ENCODE results near the gene GAGE12D.
"Not testable (repeated sequence)": the region's sequence is repeated elsewhere in the genome, so short reads cannot be mapped to it uniquely, and the experiment has no call there.

The GAGE12D gene, protein sequence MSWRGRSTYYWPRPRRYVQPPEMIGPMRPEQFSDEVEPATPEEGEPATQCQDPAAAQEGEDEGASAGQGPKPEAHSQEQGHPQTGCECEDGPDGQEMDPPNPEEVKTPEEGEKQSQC

GRCh38 chrX:49541433-49541832, at the start of gene GAGE12D:
TSS of gene GAGE12D (plus strand) at chrX:49541733. CDS start at chrX:49542888, 1,155 bp downstream.
- not testable (repeated sequence) for DNase-seq

DNA sequence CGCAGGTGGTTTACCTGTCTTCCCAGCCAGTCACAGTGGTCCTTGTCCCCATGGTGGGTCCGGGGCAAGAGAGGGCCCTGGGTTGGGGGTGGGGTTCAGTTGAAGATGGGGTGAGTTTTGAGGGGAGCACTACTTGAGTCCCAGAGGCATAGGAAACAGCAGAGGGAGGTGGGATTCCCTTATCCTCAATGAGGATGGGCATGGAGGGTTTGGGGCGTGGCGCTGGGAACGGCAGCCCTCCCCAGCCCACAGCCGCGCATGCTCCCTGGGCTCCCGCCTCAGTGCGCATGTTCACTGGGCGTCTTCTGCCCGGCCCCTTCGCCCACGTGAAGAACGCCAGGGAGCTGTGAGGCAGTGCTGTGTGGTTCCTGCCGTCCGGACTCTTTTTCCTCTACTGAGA, 9.7 kb upstream of the GAGE12D start, which contains the start of gene GAGE12C:
Gene GAGE12C (plus strand): TSS at position 301 of the 400 bp plus-strand sequence. CDS start 1,155 bp downstream, outside the sequence.
- DNase-seq = not testable (repeated sequence)

GRCh38 chrX:49550989-49551388, 9.5 kb downstream of the GAGE12D start, which contains the start of gene GAGE12E:
TSS of gene GAGE12E (plus strand) at chrX:49551289. CDS start at chrX:49552444, 1,155 bp downstream.
- not testable (repeated sequence) for DNase-seq

- DNase-seq = not testable (repeated sequence)
Measured at GRCh38 chrX:49560542-49560941, 19.0 kb downstream of the GAGE12D start, which contains the start of gene GAGE12F. TSS of gene GAGE12F (plus strand) at chrX:49560842. CDS start at chrX:49561997, 1,155 bp downstream.

DNA sequence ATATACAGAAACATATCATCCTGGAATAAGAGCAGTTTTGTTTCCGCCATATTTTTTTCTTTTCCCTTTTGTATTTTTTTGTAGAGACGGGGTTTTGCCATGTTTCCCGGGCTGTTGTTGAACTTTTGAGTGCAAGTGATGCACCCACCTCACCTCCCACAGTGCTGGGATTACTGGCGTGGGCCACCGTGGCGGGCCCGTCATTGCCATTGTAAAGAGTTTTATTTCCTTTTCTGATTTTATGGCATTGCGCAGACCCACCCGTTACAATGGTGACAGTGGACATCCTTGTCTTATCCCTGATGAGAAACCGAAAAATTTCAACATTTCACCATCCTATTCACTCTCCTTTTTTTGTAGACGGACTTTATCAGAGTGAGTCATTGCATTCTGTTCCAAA, 27.2 kb downstream of the GAGE12D start:
- DNase-seq = not testable (repeated sequence)

DNA sequence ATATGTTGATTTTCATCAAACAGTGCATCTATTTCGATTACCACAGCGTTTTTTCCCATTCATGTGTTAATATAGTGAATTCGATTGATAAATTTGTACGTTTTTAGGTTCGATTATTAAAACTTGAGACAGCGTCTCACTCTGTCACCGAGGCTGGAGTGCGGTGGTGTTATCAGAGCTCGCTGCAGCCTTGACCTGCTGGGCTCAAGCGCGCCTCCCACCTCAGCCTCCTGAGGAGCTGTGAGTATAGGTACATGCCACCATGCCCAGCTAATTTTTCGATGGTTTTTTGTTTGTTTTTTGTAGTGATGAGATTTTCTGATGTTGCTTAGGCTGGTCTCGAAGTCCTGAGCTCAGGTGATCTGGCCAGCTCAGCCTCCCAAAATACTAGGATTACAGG, 27.6 kb downstream of the GAGE12D start:
- not testable (repeated sequence) for DNase-seq

DNA sequence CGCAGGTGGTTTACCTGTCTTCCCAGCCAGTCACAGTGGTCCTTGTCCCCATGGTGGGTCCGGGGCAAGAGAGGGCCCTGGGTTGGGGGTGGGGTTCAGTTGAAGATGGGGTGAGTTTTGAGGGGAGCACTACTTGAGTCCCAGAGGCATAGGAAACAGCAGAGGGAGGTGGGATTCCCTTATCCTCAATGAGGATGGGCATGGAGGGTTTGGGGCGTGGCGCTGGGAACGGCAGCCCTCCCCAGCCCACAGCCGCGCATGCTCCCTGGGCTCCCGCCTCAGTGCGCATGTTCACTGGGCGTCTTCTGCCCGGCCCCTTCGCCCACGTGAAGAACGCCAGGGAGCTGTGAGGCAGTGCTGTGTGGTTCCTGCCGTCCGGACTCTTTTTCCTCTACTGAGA, 28.6 kb downstream of the GAGE12D start, which contains the start of gene GAGE12G:
Gene GAGE12G (plus strand): TSS at position 301 of the 400 bp plus-strand sequence. CDS start 1,155 bp downstream, outside the sequence.
- not testable (repeated sequence) for DNase-seq

DNA sequence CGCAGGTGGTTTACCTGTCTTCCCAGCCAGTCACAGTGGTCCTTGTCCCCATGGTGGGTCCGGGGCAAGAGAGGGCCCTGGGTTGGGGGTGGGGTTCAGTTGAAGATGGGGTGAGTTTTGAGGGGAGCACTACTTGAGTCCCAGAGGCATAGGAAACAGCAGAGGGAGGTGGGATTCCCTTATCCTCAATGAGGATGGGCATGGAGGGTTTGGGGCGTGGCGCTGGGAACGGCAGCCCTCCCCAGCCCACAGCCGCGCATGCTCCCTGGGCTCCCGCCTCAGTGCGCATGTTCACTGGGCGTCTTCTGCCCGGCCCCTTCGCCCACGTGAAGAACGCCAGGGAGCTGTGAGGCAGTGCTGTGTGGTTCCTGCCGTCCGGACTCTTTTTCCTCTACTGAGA, 38.1 kb downstream of the GAGE12D start, which contains the start of gene GAGE12H:
Gene GAGE12H (plus strand): TSS at position 301 of the 400 bp plus-strand sequence. CDS start 1,155 bp downstream, outside the sequence.
- DNase-seq = not testable (repeated sequence)

DNA sequence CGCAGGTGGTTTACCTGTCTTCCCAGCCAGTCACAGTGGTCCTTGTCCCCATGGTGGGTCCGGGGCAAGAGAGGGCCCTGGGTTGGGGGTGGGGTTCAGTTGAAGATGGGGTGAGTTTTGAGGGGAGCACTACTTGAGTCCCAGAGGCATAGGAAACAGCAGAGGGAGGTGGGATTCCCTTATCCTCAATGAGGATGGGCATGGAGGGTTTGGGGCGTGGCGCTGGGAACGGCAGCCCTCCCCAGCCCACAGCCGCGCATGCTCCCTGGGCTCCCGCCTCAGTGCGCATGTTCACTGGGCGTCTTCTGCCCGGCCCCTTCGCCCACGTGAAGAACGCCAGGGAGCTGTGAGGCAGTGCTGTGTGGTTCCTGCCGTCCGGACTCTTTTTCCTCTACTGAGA, 47.7 kb downstream of the GAGE12D start, which contains the start of gene GAGE2A:
Gene GAGE2A (plus strand): TSS at position 301 of the 400 bp plus-strand sequence. CDS start 1,155 bp downstream, outside the sequence.
- not testable (repeated sequence) for DNase-seq

DNA sequence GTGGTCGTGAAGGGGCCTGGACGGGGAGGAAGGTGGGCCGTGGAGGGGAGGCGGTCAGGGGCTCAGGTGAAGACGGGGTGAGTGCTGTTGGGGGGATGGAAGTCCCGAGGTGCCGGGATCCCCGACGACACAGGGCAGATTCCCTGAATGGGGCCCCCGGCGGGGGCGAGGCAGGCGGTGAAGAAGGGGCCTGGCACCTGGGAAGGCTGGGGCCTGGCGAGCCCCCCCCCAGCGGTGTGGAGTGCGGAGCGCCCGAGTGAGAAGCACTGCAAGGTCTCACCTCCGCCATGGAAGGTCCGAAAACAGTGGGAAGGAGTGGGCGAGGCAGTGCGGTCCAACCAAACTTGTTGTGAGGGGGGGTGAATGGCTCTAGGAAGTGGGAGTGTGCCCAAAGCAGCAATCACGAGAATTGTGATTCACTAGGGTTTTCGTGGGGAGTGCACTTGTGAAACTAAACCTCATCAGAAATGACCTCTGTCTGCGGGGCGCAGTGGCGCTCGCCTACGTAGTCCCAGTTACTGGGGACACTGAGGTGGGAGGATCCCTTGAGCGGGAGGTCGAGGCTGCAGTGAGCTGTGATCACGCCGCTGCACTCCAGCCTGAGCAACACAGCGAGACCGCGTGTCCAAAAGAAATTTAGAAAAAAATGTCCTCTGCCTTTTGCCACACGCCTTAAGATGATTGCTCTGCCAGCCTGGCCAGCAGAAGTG, 48.4 kb downstream of the GAGE12D start:
- not testable (repeated sequence) for DNase-seq

DNA sequence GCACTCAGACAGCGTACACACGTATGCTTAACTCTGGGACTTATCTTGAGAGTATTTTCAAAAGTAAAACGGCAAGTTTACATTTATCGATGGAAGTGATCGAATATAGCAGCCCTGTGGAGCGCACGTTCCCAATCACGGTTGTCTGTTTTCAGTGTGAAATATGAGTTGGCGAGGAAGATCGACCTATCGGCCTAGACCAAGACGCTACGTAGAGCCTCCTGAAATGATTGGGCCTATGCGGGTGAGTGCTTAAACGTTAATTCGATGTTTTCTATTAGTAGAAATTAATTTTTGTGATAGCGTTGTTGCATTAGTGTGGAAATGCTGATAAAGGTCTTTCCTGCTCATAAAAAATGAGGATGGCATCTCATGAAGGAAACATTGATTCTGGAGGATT, 49.0 kb downstream of the GAGE12D start:
- not testable (repeated sequence) for DNase-seq
